GM10266 (cell line): ENCODE measurements around the gene TRPM5.

Experiments used
- DNase-seq: peaks from one replicate; pipeline ENCODE4 v3.0.0; 2012; ENCODE audit errors: extremely low spot score
- TF ChIP-seq, protein P1 (sequence below): IDR thresholded peaks from 2 replicates; pipeline ENCODE4 v1.5.1; 2012; ENCODE audit warnings: mild to moderate bottlenecking, low read depth; ENCODE audit not compliant: control insufficient read depth, insufficient read depth; ENCODE audit errors: missing control alignments

The TRPM5 gene

DNA sequence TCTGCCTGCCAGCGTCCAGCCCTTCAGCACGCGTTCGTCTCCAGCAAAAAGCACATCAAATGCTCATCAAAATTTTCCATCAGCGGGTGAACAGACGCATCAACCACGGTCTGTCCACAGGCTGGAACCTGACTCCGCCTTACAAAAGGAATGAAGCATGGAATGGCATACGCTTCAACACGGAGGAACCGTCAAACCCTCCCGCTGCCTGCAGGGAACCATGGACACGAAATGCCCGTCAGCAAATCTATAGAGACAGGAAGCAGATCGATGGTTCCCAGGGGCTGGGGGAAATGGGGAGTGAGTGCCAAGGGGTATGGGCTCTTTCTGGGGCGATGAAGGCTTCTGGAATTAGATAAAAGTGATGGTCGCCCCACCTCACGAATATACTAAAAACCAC is 27.5 kb downstream of the TRPM5 start:
- TF ChIP-seq, protein P1, sequence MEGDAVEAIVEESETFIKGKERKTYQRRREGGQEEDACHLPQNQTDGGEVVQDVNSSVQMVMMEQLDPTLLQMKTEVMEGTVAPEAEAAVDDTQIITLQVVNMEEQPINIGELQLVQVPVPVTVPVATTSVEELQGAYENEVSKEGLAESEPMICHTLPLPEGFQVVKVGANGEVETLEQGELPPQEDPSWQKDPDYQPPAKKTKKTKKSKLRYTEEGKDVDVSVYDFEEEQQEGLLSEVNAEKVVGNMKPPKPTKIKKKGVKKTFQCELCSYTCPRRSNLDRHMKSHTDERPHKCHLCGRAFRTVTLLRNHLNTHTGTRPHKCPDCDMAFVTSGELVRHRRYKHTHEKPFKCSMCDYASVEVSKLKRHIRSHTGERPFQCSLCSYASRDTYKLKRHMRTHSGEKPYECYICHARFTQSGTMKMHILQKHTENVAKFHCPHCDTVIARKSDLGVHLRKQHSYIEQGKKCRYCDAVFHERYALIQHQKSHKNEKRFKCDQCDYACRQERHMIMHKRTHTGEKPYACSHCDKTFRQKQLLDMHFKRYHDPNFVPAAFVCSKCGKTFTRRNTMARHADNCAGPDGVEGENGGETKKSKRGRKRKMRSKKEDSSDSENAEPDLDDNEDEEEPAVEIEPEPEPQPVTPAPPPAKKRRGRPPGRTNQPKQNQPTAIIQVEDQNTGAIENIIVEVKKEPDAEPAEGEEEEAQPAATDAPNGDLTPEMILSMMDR = no peak
- DNase-seq = no peak

DNA sequence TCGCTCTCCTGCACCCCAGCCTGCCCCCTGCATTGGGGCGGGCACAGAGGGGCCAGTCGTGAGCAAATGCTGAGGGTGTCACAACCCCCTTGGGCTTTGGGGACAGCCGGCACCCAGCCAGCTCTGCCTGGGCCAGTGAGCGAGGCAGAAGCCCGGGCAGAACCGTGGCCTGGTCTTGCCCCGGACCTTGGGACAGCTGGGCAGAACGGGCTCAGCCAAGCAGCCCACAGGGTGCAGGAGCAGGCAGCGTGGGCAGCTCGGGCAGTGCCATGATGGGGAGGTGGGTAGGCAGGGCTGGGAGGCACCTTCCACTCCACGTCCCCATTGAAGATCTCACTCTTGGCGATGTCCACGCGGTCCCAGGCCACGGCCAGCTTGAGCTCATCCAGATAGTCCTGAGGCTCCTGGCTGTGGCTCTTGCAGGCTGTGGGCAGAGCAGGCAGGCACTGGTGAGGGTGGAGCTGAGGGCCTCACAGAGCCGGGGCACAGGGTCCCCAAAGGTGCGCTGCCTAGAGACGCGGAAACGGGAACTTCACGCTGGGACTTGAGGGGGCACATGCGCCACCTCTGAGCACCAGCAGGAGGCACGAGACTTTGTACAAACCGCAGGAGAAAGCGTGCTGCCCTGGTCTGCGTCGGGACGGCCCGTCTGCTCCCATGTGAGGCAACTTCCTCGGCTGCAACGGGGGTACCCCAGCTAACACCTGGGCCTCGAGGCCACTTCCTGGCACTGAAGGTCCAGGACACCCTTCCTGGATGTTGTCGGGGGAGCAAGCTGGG is 28.5 kb downstream of the TRPM5 start:
- TF ChIP-seq, protein P1 = no peak
- DNase-seq = no peak

DNA sequence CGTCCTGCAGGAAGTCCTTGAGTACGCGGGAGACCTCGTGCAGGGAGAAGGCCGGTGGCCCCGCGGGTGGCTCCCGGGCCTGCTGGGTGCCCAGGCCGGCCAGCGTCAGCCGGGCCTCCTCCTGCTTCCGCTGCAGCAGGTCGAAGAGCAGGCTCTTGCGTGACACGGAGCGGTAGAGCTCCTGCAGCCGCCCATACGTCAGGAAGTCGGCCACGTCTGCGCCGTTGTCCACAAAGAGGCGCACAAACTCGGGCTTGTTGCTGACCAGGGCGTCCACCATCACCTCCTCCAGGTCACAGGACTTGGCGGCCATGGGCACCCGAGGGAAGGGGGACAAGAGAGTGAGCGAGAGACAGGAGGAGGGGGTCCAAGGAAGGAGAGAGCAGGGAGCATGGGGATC is 29.1 kb downstream of the TRPM5 start:
- DNase-seq = no peak
- TF ChIP-seq, protein P1 = no peak

DNA sequence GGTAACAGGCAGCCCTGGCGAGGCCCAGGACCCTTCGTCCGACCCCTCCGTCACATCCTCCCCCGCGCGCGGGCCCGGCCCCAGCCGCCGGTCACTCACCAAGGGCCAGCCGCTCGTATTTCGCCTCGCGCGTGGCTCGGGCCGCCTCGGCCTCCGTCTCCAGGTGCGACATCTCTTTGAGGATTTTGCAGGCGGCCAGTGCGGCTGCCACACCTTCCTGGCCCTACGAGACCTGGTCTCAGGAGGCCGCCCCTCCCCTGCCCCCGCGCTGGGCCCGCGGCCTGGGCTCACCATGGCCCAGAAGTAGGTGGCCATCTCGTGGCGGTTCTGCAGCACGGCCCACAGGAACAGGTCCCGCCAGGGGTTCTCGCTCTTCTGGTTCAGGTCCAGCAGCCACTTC is 29.7 kb downstream of the TRPM5 start:
- TF ChIP-seq, protein P1 = no peak
- DNase-seq = no peak

DNA sequence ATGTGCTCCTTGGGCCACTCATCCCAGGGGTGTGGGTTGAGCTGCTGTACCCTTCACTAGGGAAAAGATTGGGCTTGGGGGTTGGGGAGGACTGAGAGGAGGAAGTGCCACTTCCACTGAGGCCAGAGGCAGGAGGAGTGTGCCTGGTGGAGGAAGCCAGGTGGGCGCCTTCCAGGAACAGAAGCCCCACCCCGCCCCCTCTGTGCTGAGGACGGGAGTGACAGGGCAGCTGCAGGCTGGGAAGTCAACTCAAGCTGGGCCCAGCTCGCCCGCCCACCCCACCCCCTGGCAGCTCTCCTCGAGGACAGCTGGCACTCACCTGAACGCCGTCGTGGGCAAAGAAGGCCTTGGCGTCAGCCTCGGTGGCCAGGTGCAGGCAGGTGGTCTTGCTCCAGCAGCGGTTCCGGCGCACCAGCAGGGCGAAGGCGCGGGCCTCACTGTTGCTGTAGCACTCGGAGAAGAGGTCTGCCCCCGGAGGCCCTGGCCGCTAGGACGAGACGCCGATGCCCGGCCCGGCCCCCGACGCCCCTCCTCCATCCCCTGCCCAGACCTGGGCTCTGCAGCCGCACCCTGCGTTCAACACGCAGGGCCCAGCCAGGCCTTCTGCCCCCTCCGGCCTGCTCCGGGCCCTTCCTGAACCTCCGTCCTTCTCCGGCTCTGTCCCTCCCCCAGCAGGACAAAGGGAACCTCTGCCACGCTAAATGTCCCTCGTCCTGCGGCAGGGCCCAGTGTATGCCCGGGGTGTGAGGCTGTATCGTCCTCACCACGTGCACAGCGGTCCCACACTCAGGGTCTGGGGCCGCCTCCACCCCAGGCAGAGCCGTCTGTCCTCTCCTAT is 30.4 kb downstream of the TRPM5 start:
- TF ChIP-seq, protein P1 = no peak
- DNase-seq = no peak

DNA sequence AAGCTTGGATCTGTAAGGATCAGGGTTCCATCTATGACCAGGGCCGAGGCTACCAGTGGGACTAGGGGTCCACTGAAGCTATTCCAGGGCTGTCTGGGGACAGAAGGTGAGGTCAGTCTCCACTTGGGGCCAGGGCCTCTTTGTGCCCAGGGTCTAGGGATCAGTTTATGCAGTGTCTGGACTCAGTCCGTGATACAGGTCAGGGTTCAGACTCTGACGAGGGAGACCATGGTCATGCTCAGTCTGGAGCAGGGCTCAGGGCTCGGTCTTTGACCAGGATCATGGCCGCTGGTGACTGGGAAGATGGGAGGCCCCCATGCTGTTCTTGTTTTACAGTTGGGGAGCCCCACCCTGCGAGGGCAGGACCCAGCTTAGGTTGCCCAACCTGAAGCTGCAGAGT is 32.0 kb downstream of the TRPM5 start:
- TF ChIP-seq, protein P1 = no peak
- DNase-seq = no peak

DNA sequence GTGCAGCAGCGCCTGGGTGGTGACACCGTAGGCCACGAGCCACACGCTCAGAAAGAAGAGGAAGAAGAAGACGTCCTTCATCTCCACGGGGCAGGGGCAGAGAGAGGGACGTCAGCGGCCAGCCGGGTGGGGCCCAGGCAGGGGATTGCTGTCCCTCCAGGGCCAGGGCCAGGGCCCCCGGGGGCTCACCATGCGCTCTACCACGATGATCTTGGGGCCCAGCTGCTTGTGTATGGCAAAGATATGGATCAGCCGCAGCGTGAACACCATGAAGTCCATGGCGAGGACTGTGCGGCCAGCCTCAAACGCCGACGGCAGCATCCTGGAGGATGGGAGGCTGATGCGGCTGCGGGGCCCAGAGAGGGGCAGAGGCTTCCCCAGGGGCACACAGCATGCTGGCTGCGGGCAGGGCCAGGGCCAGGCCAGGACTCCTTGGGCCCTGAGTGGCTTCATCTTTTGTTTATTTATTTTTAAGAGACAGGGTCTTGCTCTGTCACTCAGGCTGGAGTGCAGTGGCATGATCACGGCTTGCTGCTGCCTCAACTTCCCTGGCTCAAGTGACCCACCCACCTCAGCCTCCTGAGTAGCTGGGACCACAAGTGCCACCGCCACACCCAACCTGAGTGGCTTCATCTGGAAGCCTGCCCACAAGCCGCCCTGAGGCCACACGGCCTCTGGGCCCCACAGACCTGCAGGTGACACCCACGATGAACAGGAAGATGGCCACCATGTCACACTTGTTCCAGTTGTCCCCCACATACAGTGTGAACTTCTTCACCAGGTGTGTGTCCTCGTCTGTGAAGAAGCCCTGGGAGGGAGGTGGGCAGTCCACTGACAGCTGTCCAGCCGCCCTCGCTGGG is 32.6 kb downstream of the TRPM5 start:
- no peak for DNase-seq
- TF ChIP-seq, protein P1 = no peak
